DOHH2 (cell line): ENCODE results near the gene IL17D.

ENCODE experiments used
- H3F3A ChIP-seq: fragments of 200-600 bp; sonication (generic), shearing (Covaris generic); 2 replicates; pipeline ENCODE4 v1.6.0; 2016; ENCODE audit warnings: antibody characterized with exemption, mild to moderate bottlenecking; ENCODE audit not compliant: control insufficient read depth, insufficient read depth
- H3K27ac ChIP-seq: fragments of 200-600 bp; sonication (generic); 2 replicates; pipeline ENCODE4 v1.5.1; 2014; ENCODE audit warnings: low read depth, mild to moderate bottlenecking, low read length, moderate library complexity
- H3K27me3 ChIP-seq: fragments of 200-600 bp; sonication (generic); 2 replicates; pipeline ENCODE4 v1.6.1; 2014; ENCODE audit warnings: mild to moderate bottlenecking, low read length, mixed read lengths; ENCODE audit not compliant: control insufficient read depth
- H3K36me3 ChIP-seq: fragments of 200-600 bp; sonication (generic); 2 replicates; pipeline ENCODE4 v1.6.1; 2014; ENCODE audit warnings: mild to moderate bottlenecking, low read length, moderate library complexity, mixed read lengths; ENCODE audit not compliant: control insufficient read depth
- H3K4me1 ChIP-seq: fragments of 200-600 bp; sonication (generic); 2 replicates; pipeline ENCODE4 v1.6.1; 2014; ENCODE audit warnings: mild to moderate bottlenecking, low read length, mixed read lengths; ENCODE audit not compliant: control insufficient read depth
- H3K4me2 ChIP-seq: fragments of 200-600 bp; sonication (generic); 2 replicates; pipeline ENCODE4 v1.6.0; 2014; ENCODE audit warnings: mild to moderate bottlenecking, low read length, moderate library complexity
- H3K4me3 ChIP-seq: fragments of 200-600 bp; sonication (generic); 2 replicates; pipeline ENCODE4 v1.5.1; 2014; ENCODE audit warnings: mild to moderate bottlenecking, low read length, mixed read lengths
- H3K79me2 ChIP-seq: fragments of 200-600 bp; sonication (generic); 2 replicates; pipeline ENCODE4 v1.6.1; 2014; ENCODE audit warnings: mild to moderate bottlenecking, low read length, mixed read lengths; ENCODE audit not compliant: control insufficient read depth
- H3K9me2 ChIP-seq: fragments of 200-600 bp; sonication (generic); replicated peaks from 2 replicates; pipeline ENCODE4 v1.6.1; 2014; ENCODE audit warnings: mild to moderate bottlenecking, low read length, mixed read lengths; ENCODE audit not compliant: control insufficient read depth
- H3K9me3 ChIP-seq: fragments of 200-600 bp; sonication (generic); 2 replicates; pipeline ENCODE4 v1.6.1; 2014; ENCODE audit warnings: antibody characterized with exemption, low read length, mixed read lengths; ENCODE audit not compliant: control insufficient read depth, insufficient read depth
- H4K20me1 ChIP-seq: fragments of 200-600 bp; sonication (generic); 2 replicates; pipeline ENCODE4 v1.6.0; 2014; ENCODE audit warnings: low read depth, mild to moderate bottlenecking, antibody characterized with exemption, low read length, moderate library complexity; ENCODE audit not compliant: control insufficient read depth, insufficient read depth
- CTCF ChIP-seq: fragments of 200-600 bp; sonication (generic); IDR thresholded peaks from one replicate; pipeline ENCODE4 v1.5.1; 2014; ENCODE audit warnings: antibody characterized with exemption, mild to moderate bottlenecking, low read depth, low read length; ENCODE audit not compliant: poor library complexity, severe bottlenecking
- EZH2phosphoT487 ChIP-seq: fragments of 200-600 bp; sonication (generic); IDR thresholded peaks from 2 replicates; pipeline ENCODE4 v1.6.1; 2017; ENCODE audit warnings: borderline replicate concordance, mild to moderate bottlenecking, antibody characterized with exemption, low read length, moderate library complexity, mixed read lengths

The IL17D gene

GRCh38 chr13:20701461-20701860, 2.0 kb upstream of the IL17D start:
- Histone ChIP-seq H3K4me3 (no peak overlapping the region), H3K36me3 (no peaks in the 10 kb centered on the region), H4K20me1 (0 out of 2 replicates have a peak, but pooled peaks cover 2% of the 10 kb centered on the region), H3K9me3 (no peaks in the 10 kb centered on the region), H3K9me2 (no peaks in the 10 kb centered on the region), H3K4me1 (peaks cover 18% of the 10 kb centered on the region), H3K27me3 (peaks cover 37% of the 10 kb centered on the region), H3K27ac (no peak overlapping the region), H3F3A (0 out of 2 replicates have a peak, but pooled peaks cover 6% of the 10 kb centered on the region), H3K4me2 (no peak overlapping the region), H3K79me2 (no peaks in the 10 kb centered on the region)
- no peak for TF ChIP-seq EZH2phosphoT487
- TF ChIP-seq CTCF = no peak

- Histone ChIP-seq H3K36me3 (no peaks in the 10 kb centered on the region), H3K9me2 (no peaks in the 10 kb centered on the region), H3K27ac (no peak overlapping the region), H3K9me3 (no peaks in the 10 kb centered on the region), H3K79me2 (no peaks in the 10 kb centered on the region), H3K4me1 (peaks cover 18% of the 10 kb centered on the region), H3F3A (0 out of 2 replicates have a peak, but pooled peaks cover 6% of the 10 kb centered on the region), H3K27me3 (peaks cover 37% of the 10 kb centered on the region), H3K4me2 (peak overlapping the region; percentile 99), H3K4me3 (peak overlapping the region; percentile 85), H4K20me1 (0 out of 2 replicates have a peak, but pooled peaks cover 2% of the 10 kb centered on the region)
- TF ChIP-seq CTCF (no peak), EZH2phosphoT487 (no peak)
Observed at GRCh38 chr13:20702530-20702914, 977 bp upstream of the IL17D start.

- TF ChIP-seq CTCF (peak; percentile 34), EZH2phosphoT487 (no peak)
- H3K27ac ChIP-seq = no peak overlapping the region
- H3K79me2 ChIP-seq = no peaks in the 10 kb centered on the region
- H3K9me2 ChIP-seq = no peaks in the 10 kb centered on the region
- H3K36me3 ChIP-seq = no peaks in the 10 kb centered on the region
- H3K9me3 ChIP-seq = no peaks in the 10 kb centered on the region
- H4K20me1 ChIP-seq = 0 out of 2 replicates have a peak, but pooled peaks cover 2% of the 10 kb centered on the region
- 0 out of 2 replicates have a peak, but pooled peaks cover 6% of the 10 kb centered on the region for H3F3A ChIP-seq
- H3K27me3 ChIP-seq = peaks cover 35% of the 10 kb centered on the region
- H3K4me2 ChIP-seq = peak overlapping the region; percentile 19; the same call in 1 of the 2 replicates
- H3K4me1 ChIP-seq = peaks cover 15% of the 10 kb centered on the region
- no peak overlapping the region for H3K4me3 ChIP-seq
Observed at GRCh38 chr13:20703780-20704458, 420 bp downstream of the IL17D start.
